Urinary bladder (tissue), 4 donors: ENCODE data around the gene SHLD2. TPM values are rescaled to one million over a fixed set of nuclear protein-coding genes. Genes with fewer than 3 reads are reported as not detected.

ENCODE experiments used
- DNase-seq: peaks from one replicate; pipeline ENCODE4 v3.0.0-alpha.2; 2015; ENCODE audit errors: extremely low spot score
- H3K27ac ChIP-seq: one replicate; pipeline ENCODE4 v1.5.1; 2013; ENCODE audit warnings: low read depth, mild to moderate bottlenecking, moderate library complexity
- H3K36me3 ChIP-seq: one replicate; pipeline ENCODE4 v1.6.1; 2013; ENCODE audit warnings: mild to moderate bottlenecking, moderate library complexity; ENCODE audit not compliant: insufficient read depth
- H3K4me1 ChIP-seq: one replicate; pipeline ENCODE4 v1.6.1; 2013; ENCODE audit warnings: mild to moderate bottlenecking, moderate library complexity; ENCODE audit not compliant: insufficient read depth
- H3K4me3 ChIP-seq: one replicate; pipeline ENCODE4 v1.5.1; 2013; ENCODE audit warnings: low read depth, low read length
- WGBS: extraction: QIAGEN DNeasy Blood & Tissue Kit; methylation state at CpG from one replicate; pipeline ENCODE4 v1.1.7; 2013; 5-methylcytosine and 5-hydroxymethylcytosine counted together
- polyA plus RNA-seq: library from polyadenylated mRNA; stranded (reverse); fragments of 200-250 nt; gene quantifications from one replicate; pipeline ENCODE4 v1.2.3, GENCODE V29; 2013
- total RNA-seq: library from RNA; depleted of rRNA; stranded (reverse); fragments of >200 nt; gene quantifications from one replicate; pipeline ENCODE4 v1.2.3, GENCODE V29; 2014
- donor health status: healthy with polysubstance abuse.
- donor health status: healthy.

The SHLD2 gene, protein sequence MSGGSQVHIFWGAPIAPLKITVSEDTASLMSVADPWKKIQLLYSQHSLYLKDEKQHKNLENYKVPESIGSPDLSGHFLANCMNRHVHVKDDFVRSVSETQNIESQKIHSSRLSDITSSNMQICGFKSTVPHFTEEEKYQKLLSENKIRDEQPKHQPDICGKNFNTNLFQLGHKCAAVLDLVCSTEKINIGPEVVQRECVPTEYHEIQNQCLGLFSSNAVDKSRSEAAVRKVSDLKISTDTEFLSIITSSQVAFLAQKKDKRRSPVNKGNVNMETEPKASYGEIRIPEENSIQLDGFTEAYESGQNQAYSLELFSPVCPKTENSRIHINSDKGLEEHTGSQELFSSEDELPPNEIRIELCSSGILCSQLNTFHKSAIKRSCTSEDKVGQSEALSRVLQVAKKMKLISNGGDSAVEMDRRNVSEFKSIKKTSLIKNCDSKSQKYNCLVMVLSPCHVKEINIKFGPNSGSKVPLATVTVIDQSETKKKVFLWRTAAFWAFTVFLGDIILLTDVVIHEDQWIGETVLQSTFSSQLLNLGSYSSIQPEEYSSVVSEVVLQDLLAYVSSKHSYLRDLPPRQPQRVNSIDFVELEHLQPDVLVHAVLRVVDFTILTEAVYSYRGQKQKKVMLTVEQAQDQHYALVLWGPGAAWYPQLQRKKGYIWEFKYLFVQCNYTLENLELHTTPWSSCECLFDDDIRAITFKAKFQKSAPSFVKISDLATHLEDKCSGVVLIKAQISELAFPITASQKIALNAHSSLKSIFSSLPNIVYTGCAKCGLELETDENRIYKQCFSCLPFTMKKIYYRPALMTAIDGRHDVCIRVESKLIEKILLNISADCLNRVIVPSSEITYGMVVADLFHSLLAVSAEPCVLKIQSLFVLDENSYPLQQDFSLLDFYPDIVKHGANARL
- total RNA-seq = 68.2 TPM
- 15.0 TPM for polyA plus RNA-seq

DNA sequence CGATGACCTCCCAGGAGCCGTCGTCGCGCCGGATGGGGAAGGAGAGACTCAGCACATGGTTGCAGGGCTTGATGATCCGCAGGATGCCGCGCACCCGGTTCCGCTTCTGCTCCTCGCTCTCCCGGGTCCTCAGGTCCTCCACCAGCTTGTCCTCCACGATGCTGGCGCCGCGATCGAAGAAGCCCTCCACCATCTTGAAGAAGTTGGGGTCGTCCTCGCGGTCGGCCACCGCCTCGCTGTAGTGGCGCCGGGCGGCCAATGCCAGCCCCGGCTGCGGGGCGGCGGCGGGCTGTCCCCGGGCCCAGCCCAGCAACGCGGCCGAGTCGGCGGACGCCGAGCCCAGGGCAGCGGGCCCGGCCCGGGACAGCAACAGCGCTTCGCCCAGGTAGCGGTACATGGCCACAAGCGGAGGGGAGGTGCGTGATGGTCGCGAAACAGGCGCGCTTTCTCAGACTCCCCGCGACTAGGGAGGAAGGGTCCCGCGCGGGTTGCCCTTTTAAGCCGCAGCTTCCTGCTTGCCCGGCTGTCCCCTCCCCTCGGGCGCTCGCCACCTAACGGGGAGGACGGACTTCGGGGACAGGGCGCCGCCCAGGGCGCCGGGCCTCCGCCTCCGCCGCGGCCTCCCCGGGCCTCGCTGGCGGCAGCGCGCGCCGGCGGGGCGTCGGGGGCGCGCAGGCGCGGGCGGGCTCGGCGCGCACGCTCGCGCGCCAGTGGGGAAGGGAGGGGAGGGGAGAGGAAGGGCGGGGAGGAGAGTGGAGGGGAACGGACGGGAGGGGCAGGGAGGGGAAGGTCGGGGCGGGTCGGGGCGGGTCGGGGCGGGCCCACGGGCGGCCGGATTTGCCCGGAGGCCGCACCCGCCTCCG lies at the start of gene SHLD2, which contains the start of gene GLUD1:
Gene SHLD2 (plus strand): TSS at position 834 of the 863 bp plus-strand sequence. CDS start 56,149 bp downstream, outside the sequence.
Gene GLUD1 (minus strand): TSS at position 471 of the 863 bp plus-strand sequence. CDS start 74 bp downstream, at position 397.
- H3K4me1 ChIP-seq = no peaks in the 10 kb centered on the region
- DNase-seq = peak; percentile 53
- H3K36me3 ChIP-seq = no peaks in the 10 kb centered on the region
- H3K4me3 ChIP-seq = peak within 1 kb of the TSS; percentile 89
- WGBS = under 1% methylated on average over 102 of the region's 111 CpGs
- peak within 1 kb of the TSS; percentile 99 for H3K27ac ChIP-seq

DNA sequence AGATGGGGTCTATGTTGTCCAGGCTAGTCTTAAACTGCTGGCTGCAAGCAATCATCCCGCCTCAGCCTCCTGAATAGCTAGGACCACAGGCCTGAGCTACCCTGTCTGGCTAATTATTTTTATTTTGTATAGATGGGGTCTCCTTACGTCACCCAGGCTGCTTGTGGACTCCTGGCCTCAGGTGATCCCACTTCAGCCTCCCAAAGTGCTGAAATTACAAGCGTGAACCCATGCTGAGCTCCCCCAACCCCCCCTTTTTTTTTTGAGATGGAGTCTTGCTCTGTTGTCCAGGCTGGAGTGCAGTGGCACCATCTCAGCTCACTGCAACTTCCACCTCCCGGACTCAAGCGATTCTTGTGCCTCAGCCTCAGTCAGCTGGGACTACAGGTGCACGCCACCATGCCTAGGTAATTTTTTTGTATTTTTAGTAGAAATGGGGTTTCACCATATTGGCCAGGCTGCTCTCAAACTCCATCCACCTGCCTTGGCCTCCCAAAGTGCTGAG lies 49.5 kb upstream of the SHLD2 start:
- Histone ChIP-seq H3K27ac (no peak overlapping the region), H3K36me3 (peaks cover 3% of the 10 kb centered on the region), H3K4me3 (no peak overlapping the region), H3K4me1 (no peaks in the 10 kb centered on the region)
- DNase-seq = no peak
- WGBS = 99% methylated on average over 6 of the region's 6 CpGs

DNA sequence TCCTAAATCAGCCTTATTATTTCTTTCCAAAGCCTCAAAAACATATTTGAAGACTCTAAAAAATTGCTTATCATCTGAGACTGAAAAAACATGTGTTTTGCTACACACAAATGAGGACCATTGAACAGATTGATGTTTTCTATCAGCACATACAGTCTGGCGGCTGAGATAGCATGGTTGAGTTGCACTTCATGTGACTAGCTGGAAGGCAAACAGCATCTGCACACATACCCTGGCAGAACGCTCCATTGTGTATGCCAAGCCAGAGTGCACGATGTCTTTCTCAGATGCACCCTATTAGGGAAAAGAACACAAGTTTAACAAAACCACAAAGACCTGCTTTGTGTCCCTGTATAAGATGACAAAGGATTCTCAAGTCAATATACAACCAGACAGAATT lies 41.9 kb upstream of the SHLD2 start:
- Histone ChIP-seq H3K4me1 (no peaks in the 10 kb centered on the region), H3K36me3 (peaks cover 7% of the 10 kb centered on the region), H3K27ac (no peak overlapping the region), H3K4me3 (no peak overlapping the region)
- DNase-seq = no peak
- 45% methylated on average over 3 of the region's 3 CpGs for WGBS

DNA sequence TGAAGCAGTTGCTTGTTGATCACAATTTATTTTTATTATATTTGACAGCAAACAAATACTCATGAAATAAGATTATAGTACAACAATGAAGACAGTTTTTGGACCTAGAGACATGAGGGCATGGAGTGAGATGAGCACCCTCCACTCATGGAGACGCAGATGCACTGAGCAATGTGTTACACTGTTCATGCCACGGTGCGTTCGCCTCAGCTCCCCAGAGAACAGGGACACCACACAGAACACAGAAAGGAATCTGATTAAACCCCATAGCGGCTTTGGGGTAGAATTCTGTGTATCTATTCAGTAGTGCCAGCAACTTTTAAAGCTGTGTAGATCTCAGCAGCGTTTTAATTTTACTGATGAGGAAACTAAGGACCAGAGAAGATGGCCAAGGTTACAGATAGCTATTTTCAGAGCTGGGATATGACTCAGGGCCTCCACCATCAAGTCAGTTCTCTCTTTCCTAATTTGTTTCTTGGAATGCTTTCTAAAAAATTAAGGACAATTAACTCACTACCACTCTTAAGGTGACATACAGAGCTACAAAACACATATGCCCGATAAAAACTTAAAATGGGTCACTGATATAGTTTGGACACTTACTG lies 41.3 kb upstream of the SHLD2 start:
- DNase-seq = no peak
- Histone ChIP-seq H3K27ac (no peak overlapping the region), H3K4me1 (no peaks in the 10 kb centered on the region), H3K36me3 (peaks cover 9% of the 10 kb centered on the region), H3K4me3 (no peak overlapping the region)
- 94% methylated on average over 7 of the region's 7 CpGs for WGBS

DNA sequence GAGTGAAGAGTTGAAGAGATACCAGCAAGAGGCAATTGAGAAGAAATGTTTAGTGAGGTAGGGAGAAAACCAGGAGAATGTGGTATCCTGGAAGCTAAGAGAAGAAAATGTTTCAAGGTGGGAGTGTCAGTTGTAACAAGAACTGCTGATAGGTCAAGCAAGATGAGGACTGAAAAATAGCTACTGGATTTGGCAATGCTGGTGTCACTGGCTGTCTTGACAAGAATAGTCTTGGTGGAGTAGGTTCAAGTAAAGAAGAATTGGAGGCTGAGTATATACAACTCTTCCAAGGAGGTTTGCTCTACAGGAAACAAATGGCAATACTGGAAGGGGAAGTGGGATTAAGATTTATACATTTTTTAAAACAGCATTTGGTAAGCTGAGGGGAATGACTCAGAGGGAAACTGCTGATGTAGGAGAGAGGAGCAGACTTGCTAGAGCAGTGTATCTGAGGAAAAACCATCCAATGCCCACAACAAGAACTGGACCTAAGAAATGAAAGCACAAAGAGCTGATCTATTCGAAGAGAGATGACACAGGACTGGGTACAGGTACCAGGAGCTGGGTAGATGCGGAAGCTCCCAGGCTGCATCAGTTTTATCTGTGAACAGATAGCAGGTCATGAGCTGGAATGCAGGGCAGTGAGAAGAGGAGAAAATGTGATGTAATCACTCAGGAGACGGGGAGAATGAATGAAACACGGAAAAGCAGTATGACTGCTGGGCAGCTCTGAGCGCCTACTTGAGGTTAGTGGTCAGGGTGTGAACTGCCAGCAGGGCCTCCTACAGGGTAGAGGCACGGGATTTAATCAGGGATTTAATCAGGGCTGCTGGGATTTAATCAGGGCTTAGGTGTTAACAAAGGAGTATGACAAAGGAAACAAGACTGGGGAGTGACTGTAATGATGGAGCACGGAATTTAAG lies 40.4 kb upstream of the SHLD2 start:
- peaks cover 9% of the 10 kb centered on the region for H3K36me3 ChIP-seq
- DNase-seq = no peak
- 72% methylated on average over 7 of the region's 7 CpGs for WGBS
- H3K4me1 ChIP-seq = no peaks in the 10 kb centered on the region
- no peak overlapping the region for H3K4me3 ChIP-seq
- no peak overlapping the region for H3K27ac ChIP-seq

DNA sequence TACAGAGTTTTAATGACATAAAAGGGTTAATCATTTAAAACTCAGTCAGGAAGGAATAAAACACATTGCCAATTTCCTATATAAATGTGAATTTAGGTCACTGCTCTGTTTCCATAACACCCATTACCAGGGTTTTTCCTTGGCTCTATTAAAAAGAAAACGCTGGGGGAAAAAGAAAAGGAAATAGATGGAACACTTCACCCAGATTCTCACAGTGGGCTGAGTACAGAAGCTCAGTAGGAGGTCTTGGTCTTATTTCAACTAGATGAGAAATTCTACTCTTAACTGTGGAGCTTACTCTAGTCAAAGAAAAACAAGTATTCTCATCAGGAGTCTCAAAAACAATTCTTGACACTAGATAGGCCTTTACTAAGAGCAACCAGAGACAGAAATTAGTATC lies 36.8 kb upstream of the SHLD2 start:
- H3K27ac ChIP-seq = no peak overlapping the region
- 55% methylated on average over 1 of the region's 1 CpG for WGBS
- H3K4me1 ChIP-seq = no peaks in the 10 kb centered on the region
- no peak for DNase-seq
- H3K36me3 ChIP-seq = peaks cover 5% of the 10 kb centered on the region
- H3K4me3 ChIP-seq = no peak overlapping the region

DNA sequence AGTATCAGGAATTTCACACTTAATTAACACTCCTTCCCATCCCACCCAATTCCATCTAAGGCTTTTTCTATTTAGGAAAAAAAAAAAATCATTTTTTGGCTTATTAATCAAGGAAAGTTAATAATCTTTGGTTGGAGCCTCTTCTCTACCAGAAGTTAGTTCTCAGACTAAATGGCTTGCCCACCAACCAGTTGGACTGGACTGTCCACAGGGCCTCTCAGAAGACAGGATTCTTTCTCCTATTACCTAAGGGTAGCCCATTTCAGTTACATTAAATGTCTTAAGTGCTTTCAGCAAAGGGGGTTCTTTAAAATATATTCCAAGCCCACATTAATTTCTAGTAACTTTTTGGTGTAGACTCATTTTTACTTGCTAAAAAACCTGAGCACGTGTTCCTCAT lies 35.6 kb upstream of the SHLD2 start:
- WGBS = 97% methylated on average over 1 of the region's 1 CpG
- Histone ChIP-seq H3K36me3 (peaks cover 5% of the 10 kb centered on the region), H3K27ac (no peak overlapping the region), H3K4me3 (no peak overlapping the region), H3K4me1 (no peaks in the 10 kb centered on the region)
- no peak for DNase-seq

DNA sequence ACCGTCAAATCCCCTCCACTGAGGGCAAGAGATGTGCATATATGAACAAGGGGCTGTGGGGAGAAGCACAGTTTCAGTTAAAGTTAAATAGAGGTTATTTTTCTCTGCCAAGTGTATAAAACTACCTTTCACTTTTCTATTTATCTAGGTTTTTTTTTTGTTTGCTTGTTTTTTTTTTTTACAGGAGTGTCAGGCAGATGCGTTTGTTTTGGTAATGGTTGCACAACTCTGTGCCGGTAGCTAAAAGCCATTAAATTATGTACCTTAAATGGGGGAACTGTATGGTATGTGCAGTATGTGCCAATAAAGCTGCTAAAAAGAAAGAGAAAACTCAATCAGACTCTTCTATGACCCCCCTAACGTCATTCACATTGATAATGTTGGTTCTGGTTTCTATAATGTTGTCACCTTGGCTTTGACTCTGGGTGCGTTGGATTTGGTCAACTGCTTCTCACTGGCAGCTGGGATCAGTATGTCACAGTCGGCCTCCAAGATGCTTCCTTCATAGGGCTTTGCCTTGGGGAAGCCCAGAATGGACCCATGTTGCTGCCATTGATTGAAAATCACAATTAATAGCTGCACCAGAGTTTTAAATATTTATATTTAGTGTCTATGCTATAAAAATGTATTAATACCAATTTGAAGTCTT lies 34.6 kb upstream of the SHLD2 start:
- Histone ChIP-seq H3K27ac (no peak overlapping the region), H3K4me1 (no peaks in the 10 kb centered on the region), H3K4me3 (no peak overlapping the region), H3K36me3 (peaks cover 5% of the 10 kb centered on the region)
- 81% methylated on average over 6 of the region's 6 CpGs for WGBS
- no peak for DNase-seq

DNA sequence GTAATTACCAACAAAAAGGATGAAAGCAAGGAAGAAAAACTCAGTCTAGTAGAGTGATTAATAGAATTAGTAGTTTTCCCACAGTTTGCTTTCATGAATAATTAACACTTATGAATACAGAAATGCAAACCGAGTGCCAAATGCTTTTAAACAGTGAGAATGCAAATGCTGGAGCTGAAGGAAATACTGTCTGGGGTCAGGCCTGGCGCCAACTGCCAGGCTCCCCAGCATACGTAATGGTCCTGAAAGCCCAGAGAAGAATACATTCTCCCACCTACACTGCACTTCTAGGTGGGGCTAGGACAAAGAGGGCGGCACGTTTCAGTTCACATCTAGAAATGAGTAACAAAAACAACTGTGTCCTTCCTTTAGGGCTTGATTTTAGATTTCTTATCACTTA lies 30.4 kb upstream of the SHLD2 start:
- Histone ChIP-seq H3K4me1 (no peaks in the 10 kb centered on the region), H3K4me3 (no peak overlapping the region), H3K27ac (no peak overlapping the region), H3K36me3 (no peaks in the 10 kb centered on the region)
- DNase-seq = no peak
- 82% methylated on average over 5 of the region's 5 CpGs for WGBS

DNA sequence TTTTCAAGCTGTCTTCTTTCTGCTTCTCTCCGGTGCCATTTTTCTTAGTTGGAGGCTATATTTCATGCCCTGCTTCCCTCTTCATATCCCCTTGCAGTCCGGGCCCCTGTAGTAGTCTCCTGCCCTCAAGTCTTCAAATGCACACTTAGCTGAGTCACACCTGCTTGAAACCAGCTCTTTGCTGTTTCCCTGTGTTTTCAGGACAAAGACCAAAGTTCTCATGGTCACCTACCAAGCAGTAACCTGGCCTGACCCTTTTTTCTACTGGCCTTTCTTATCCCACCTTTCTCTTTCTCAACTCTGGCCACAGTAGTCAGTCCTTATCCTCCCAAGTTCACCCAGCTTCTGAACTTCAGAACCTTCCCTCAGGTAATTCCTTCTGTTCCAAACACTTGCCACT lies 28.8 kb upstream of the SHLD2 start:
- WGBS = 88% methylated on average over 2 of the region's 2 CpGs
- no peak for DNase-seq
- peaks cover 2% of the 10 kb centered on the region for H3K36me3 ChIP-seq
- no peak overlapping the region for H3K27ac ChIP-seq
- H3K4me1 ChIP-seq = no peaks in the 10 kb centered on the region
- no peak overlapping the region for H3K4me3 ChIP-seq

DNA sequence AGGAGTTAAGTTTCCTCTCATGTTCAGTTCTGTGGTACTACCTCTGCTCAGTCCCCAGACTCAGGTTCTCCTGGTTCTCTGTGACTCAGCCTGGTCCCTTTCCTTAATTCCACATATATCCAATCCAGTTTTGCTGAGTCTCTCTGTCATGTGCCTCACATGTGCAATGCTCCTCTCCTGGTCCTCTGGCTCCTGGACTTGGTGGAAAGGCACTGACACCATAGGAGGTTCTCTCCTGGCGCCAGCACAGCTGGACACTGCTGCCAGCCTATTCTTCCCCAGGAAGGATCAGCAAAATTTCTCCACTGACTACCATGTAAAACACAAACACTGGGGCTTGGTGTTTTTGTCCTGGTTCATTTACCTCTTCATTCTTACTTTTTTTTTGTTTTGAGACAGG lies 28.1 kb upstream of the SHLD2 start:
- no peak overlapping the region for H3K27ac ChIP-seq
- peaks cover 2% of the 10 kb centered on the region for H3K36me3 ChIP-seq
- no peaks in the 10 kb centered on the region for H3K4me1 ChIP-seq
- no peak overlapping the region for H3K4me3 ChIP-seq
- 96% methylated on average over 1 of the region's 1 CpG for WGBS
- DNase-seq = no peak
